Transverse colon (tissue), 3 donors: ENCODE data around the gene HDAC8.

Experiments
- POLR2A ChIP-seq: fragments of 450-650 bp; IDR thresholded peaks from one replicate; pipeline ENCODE4 v1.6.1; 2016; ENCODE audit warnings: antibody characterized with exemption, mild to moderate bottlenecking, moderate library complexity
- TF ChIP-seq, protein P1 (sequence below), 5 experiments: fragments of 200-600 bp in 3 of 5; fragments of 450-650 bp in 2 of 5; sonication (generic) in 3 of 5; IDR thresholded peaks; 1 replicate in 2 of 5; 2 replicates in 3 of 5; pipeline ENCODE4 v1.5.1; 2016 to 2017; ENCODE audit warnings: antibody characterized with exemption in 5 of 5, inconsistent platforms in 3 of 5, mild to moderate bottlenecking in 2 of 5, moderate library complexity in 1 of 5

DNA sequence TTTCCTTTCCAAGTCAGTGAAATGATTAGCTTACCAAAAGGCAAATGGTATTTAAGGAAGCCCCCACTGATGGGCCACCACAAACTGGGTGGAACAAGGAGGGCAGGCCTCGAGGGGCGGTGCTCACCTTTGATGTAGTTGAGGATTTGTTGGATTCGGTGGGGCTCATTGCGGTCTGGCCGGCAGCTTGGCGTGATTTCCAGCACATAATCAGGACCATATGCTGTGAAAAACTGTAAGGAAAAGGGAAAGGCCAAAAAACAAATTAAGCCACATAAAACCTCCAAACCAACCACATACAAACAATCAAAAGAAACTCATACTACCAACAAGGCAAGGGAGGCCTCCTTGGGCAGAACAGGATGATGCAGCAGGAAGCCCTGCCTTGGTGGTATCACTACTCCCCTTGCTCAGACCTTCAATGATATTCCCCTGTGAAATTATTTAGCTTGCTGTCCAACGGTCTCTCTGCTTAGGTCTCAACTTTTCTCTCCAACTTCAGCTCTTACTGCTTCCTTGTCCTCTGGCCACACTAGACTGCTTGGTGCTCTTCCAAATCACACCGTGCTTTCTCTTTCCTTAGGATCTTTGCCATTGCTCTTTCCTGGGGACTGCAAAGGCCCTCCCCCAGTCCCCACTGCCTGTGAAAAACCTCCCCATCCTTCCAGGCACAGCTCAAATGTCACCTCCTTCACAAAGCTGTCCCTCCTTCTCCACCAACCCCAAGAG lies 220.9 kb downstream of the HDAC8 start:
- TF ChIP-seq, protein P1, sequence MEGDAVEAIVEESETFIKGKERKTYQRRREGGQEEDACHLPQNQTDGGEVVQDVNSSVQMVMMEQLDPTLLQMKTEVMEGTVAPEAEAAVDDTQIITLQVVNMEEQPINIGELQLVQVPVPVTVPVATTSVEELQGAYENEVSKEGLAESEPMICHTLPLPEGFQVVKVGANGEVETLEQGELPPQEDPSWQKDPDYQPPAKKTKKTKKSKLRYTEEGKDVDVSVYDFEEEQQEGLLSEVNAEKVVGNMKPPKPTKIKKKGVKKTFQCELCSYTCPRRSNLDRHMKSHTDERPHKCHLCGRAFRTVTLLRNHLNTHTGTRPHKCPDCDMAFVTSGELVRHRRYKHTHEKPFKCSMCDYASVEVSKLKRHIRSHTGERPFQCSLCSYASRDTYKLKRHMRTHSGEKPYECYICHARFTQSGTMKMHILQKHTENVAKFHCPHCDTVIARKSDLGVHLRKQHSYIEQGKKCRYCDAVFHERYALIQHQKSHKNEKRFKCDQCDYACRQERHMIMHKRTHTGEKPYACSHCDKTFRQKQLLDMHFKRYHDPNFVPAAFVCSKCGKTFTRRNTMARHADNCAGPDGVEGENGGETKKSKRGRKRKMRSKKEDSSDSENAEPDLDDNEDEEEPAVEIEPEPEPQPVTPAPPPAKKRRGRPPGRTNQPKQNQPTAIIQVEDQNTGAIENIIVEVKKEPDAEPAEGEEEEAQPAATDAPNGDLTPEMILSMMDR (IDR thresholded peaks at IDR 0.05) = no peak
- TF ChIP-seq POLR2A = no peak
